Measurements from ENCODE around the gene DIAPH3. TPM values are rescaled to one million over a fixed set of nuclear protein-coding genes. Genes with fewer than 3 reads are reported as not detected.

DIAPH3 gene
- polyA plus RNA-seq, 4 donors = 10.3 to 14.3 (median 11.8) TPM

- DNase-seq (ENCODE audit: low read depth in 4 of 4, low spot score in 2 of 4) = no peak
Observed at GRCh38 chr13:60032851-60033250, 130.9 kb downstream of the DIAPH3 start.

GRCh38 chr13:60028021-60028420 is 135.7 kb downstream of the DIAPH3 start:
- DNase-seq (ENCODE audit: low read depth in 4 of 4, low spot score in 2 of 4) = no peak

DNA sequence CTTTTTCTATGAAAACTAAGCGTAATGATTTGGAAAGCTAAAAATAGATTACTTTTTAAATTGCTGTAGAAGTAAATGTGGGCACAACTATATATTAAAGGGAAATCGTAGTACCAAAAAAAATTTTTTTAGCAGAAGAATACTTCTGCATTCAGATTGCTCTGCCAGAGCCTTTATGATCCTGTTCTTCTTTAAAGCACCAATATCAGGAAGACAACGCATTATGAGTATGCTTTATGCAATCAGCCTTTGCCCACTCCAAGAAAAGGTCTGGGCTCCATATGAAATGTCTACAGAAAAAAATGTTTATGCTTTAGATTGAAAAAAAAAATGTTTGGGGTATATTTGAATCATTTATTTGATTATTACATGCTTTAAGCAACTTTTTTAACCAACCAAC is 137.4 kb downstream of the DIAPH3 start:
- DNase-seq (ENCODE audit: low read depth in 4 of 4, low spot score in 2 of 4) = no peak

DNA sequence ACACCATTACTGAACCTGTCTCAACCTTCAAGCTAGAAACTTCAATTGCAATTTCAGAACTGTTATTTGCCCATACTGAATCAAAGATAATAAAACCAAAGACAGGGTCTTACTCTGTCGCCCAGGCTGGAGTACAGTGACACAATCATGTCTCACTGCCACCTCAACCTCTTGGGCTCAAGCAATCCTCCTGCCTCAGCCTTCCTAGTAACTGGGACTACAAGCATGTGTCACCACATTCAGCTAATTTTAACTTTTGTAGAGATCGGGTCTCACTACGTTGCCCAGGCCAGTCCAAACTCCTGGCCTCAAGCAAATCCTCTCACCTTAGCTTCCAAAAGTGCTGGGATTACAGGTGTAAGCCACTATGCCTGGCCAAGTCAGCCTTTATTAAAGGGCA is 143.4 kb downstream of the DIAPH3 start:
- no peak for DNase-seq (ENCODE audit: low read depth in 4 of 4, low spot score in 2 of 4)

- no peak for DNase-seq (ENCODE audit: low read depth in 4 of 4, low spot score in 2 of 4)
Observed at GRCh38 chr13:60019119-60019993, 144.4 kb downstream of the DIAPH3 start.

DNA sequence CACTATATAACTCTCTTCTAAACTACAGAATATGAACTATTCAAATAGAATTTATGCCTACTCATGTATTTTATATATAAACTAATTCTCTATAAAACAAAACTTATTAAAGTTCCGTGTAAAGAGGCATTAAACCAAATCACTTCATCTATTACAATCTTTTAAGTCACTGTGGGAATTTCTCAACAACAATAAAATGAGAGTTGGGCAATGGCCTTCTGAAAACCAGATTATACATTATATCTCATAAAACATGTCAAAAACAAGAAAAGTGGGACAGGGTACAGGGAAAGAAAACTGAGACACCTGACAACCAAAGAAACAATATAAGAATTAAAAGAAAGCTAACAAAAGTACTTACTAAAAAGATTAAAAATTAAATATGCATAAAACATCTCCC is 145.2 kb downstream of the DIAPH3 start:
- no peak for DNase-seq (ENCODE audit: low read depth in 4 of 4, low spot score in 2 of 4)

GRCh38 chr13:60016229-60016628 is 147.5 kb downstream of the DIAPH3 start:
- DNase-seq (ENCODE audit: low read depth in 4 of 4, low spot score in 2 of 4) = no peak

- no peak for DNase-seq (ENCODE audit: low read depth in 4 of 4, low spot score in 2 of 4)
Observed at GRCh38 chr13:60013166-60013565, 150.6 kb downstream of the DIAPH3 start.

GRCh38 chr13:60012488-60012887 is 151.2 kb downstream of the DIAPH3 start:
- DNase-seq (ENCODE audit: low read depth in 4 of 4, low spot score in 2 of 4) = no peak

- no peak for DNase-seq (ENCODE audit: low read depth in 4 of 4, low spot score in 2 of 4)
Observed at GRCh38 chr13:60009300-60010253, 154.2 kb downstream of the DIAPH3 start.

- no peak for DNase-seq (ENCODE audit: low read depth in 4 of 4, low spot score in 2 of 4)
Observed at GRCh38 chr13:60001889-60002288, 161.8 kb downstream of the DIAPH3 start.

- DNase-seq (ENCODE audit: low read depth in 4 of 4, low spot score in 2 of 4) = no peak
Observed at GRCh38 chr13:60000976-60001375, 162.8 kb downstream of the DIAPH3 start.

DNA sequence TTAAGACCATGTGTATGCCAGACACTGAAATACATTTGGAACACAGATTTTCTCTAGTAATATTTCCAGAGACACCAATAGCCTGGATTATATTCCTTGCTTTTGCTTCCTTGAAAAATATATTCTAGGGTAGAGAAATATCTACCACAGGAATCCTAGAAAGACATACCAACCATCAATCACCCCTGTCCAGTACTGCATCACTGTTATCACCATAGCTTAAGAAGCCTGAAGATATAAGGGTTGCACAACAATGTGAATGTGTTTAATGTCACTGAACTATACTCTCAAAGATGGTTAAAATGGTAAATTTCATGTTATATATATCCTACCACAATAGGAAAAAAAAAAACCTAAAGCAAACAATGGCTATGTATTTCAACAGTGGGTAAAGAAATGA is 163.6 kb downstream of the DIAPH3 start:
- no peak for DNase-seq (ENCODE audit: low read depth in 4 of 4, low spot score in 2 of 4)

GRCh38 chr13:59997976-59998375 is 165.8 kb downstream of the DIAPH3 start:
- no peak for DNase-seq (ENCODE audit: low read depth in 4 of 4, low spot score in 2 of 4)

- no peak for DNase-seq (ENCODE audit: low read depth in 4 of 4, low spot score in 2 of 4)
Observed at GRCh38 chr13:59996461-59996980, 167.2 kb downstream of the DIAPH3 start.

- no peak for DNase-seq (ENCODE audit: low read depth in 4 of 4, low spot score in 2 of 4)
Observed at GRCh38 chr13:59991395-59991794, 172.3 kb downstream of the DIAPH3 start.

DNA sequence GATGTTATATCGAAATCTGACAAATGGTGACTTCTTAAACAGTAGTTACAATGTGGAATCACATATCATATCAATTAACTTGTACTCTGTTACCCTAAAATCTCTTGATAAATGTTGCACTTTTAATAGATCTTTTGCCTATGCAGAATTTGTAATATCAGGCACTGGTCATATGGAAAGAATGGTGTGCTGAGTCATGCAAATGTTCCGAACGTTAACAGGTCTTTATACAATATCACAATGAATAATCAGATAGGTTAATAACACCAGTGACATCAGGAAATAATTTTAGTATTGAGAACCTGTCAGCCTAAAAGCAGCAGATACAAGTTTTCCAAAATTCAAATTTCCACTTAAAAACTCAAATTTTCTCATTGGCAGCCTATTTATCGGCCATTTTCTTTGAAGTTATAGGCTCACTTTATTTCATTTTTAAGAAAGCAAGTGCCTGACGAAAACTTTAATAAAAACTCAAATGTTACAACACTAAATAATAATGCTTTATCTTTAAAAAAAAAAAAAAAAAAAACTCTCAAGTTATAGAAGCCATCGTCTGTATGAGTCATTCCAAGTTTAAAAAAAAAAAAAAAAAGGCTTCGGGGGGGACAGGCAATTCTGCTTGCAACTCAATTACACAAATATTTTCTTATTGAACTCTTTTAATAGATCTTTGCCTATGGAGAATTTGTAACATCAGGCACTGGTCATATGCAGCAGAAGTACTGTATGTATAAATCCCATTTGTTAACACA is 180.9 kb downstream of the DIAPH3 start:
- DNase-seq (ENCODE audit: low read depth in 4 of 4, low spot score in 2 of 4) = no peak

DNA sequence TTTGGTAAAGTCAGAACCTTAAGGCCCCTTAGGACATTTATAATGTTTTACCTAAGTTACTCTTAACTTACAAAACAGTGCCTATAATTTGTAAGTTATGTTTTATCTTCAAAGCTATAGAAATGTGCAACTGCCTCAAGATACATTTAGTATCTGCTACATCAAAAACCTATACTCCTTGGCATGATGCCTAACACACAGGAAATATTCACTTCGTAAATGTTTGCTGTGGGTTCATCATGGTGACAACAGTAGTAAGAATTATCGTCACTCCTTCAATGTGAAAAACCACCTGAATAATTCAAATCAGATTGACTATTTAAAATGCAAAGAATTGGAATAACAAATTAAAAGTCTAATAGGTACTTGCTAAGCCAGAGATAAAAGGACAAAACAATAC is 184.1 kb downstream of the DIAPH3 start:
- no peak for DNase-seq (ENCODE audit: low read depth in 4 of 4, low spot score in 2 of 4)

- DNase-seq (ENCODE audit: low read depth in 4 of 4, low spot score in 2 of 4) = no peak
Observed at GRCh38 chr13:59978862-59979261, 184.9 kb downstream of the DIAPH3 start.

GRCh38 chr13:59976856-59977255 is 186.9 kb downstream of the DIAPH3 start:
- no peak for DNase-seq (ENCODE audit: low read depth in 4 of 4, low spot score in 2 of 4)
